Measurements from ENCODE around the gene MYLK2. TPM values are rescaled to one million over a fixed set of nuclear protein-coding genes. Genes with fewer than 3 reads are reported as not detected.
"Not testable (repeated sequence)": the region's sequence is repeated elsewhere in the genome, so short reads cannot be mapped to it uniquely, and the experiment has no call there.

Gene MYLK2
- total RNA-seq, 2 donors from 2014 or later, result 0.49 to 0.53 TPM

- DNase-seq, result no peak
- H3K9me3 Mint-ChIP-seq, result no peaks in the 10 kb centered on the region
- peaks cover 3 to 23% of the 10 kb centered on the region in 2 donors for H3K36me3 Mint-ChIP-seq (ENCODE audit: insufficient read depth in 2 of 2)
- H3K4me3 Mint-ChIP-seq, result no peak overlapping the region
- H3K27ac Mint-ChIP-seq, result no peak overlapping the region
- no peak for ATAC-seq (replicated peaks in 1 of 2)
- no peaks in the 10 kb centered on the region for H3K27me3 Mint-ChIP-seq (ENCODE audit: low read depth)
- H3K4me1 Mint-ChIP-seq (ENCODE audit: low read depth), result peaks cover 4% of the 10 kb centered on the region
These were observed 12.4 kb upstream of the MYLK2 start for GRCh38 chr20:31806564-31807355.

- DNase-seq (no peak), ATAC-seq (replicated peaks in 1 of 2) (no peak)
- H3K27me3 Mint-ChIP-seq (ENCODE audit: low read depth), result no peaks in the 10 kb centered on the region
- H3K4me3 Mint-ChIP-seq, result no peak overlapping the region
- no peaks in the 10 kb centered on the region for H3K4me1 Mint-ChIP-seq (ENCODE audit: low read depth)
- H3K36me3 Mint-ChIP-seq (ENCODE audit: insufficient read depth in 2 of 2), result peaks cover under 1 to 8% of the 10 kb centered on the region in 2 donors
- H3K9me3 Mint-ChIP-seq, result no peaks in the 10 kb centered on the region
- no peak overlapping the region for H3K27ac Mint-ChIP-seq
These were observed 10.7 kb upstream of the MYLK2 start for GRCh38 chr20:31808481-31808880.

- Mint-ChIP-seq H3K9me3 (no peaks in the 10 kb centered on the region), H3K4me1 (ENCODE audit: low read depth) (no peaks in the 10 kb centered on the region), H3K27me3 (ENCODE audit: low read depth) (no peaks in the 10 kb centered on the region), H3K36me3 (ENCODE audit: insufficient read depth in 2 of 2) (peaks cover 0 to 2% of the 10 kb centered on the region in 2 donors), H3K27ac (no peak overlapping the region), H3K4me3 (no peak overlapping the region)
- DNase-seq, result no peak
- no peak for ATAC-seq (replicated peaks in 1 of 2)
These were observed 9.5 kb upstream of the MYLK2 start for GRCh38 chr20:31809661-31810060.

- H3K27me3 Mint-ChIP-seq (ENCODE audit: low read depth), result no peaks in the 10 kb centered on the region
These were observed 8.0 kb upstream of the MYLK2 start for GRCh38 chr20:31811198-31811597.

GRCh38 chr20:31811796-31812728 lies 7.1 kb upstream of the MYLK2 start:
- Mint-ChIP-seq H3K27me3 (ENCODE audit: low read depth) (no peaks in the 10 kb centered on the region), H3K36me3 (ENCODE audit: insufficient read depth in 2 of 2) (no peaks in the 10 kb centered on the region), H3K4me3 (no peak overlapping the region)

More at GRCh38 chr20:31811198-31811597, 8.0 kb upstream of the MYLK2 start:
- no peak for ATAC-seq (replicated peaks in 1 of 2)
- Mint-ChIP-seq H3K9me3 (no peaks in the 10 kb centered on the region), H3K4me3 (no peak overlapping the region), H3K4me1 (ENCODE audit: low read depth) (no peaks in the 10 kb centered on the region), H3K36me3 (ENCODE audit: insufficient read depth in 2 of 2) (no peaks in the 10 kb centered on the region), H3K27ac (no peak overlapping the region)
- DNase-seq, result no peak

GRCh38 chr20:31813611-31814010 lies 5.5 kb upstream of the MYLK2 start:
- H3K36me3 Mint-ChIP-seq (ENCODE audit: insufficient read depth in 2 of 2), result no peaks in the 10 kb centered on the region
- ATAC-seq (replicated peaks in 1 of 2), result no peak
- no peaks in the 10 kb centered on the region for H3K4me1 Mint-ChIP-seq (ENCODE audit: low read depth)
- H3K27ac Mint-ChIP-seq, result no peak overlapping the region
- no peak overlapping the region for H3K4me3 Mint-ChIP-seq
- no peak for DNase-seq
- no peaks in the 10 kb centered on the region for H3K27me3 Mint-ChIP-seq (ENCODE audit: low read depth)
- no peaks in the 10 kb centered on the region for H3K9me3 Mint-ChIP-seq

More at GRCh38 chr20:31811796-31812728, 7.1 kb upstream of the MYLK2 start:
- ATAC-seq (replicated peaks in 1 of 2), result no peak
- DNase-seq, result no peak
- H3K27ac Mint-ChIP-seq, result no peak overlapping the region
- H3K4me1 Mint-ChIP-seq (ENCODE audit: low read depth), result no peaks in the 10 kb centered on the region
- H3K9me3 Mint-ChIP-seq, result no peaks in the 10 kb centered on the region

GRCh38 chr20:31814142-31814541 lies 5.0 kb upstream of the MYLK2 start:
- ATAC-seq (replicated peaks in 1 of 2); H3K36me3 Mint-ChIP-seq (ENCODE audit: insufficient read depth in 2 of 2); H3K9me3 Mint-ChIP-seq; H3K27ac Mint-ChIP-seq; DNase-seq; H3K4me3 Mint-ChIP-seq; H3K27me3 Mint-ChIP-seq (ENCODE audit: low read depth); H3K4me1 Mint-ChIP-seq (ENCODE audit: low read depth): not testable (repeated sequence)

- ATAC-seq (replicated peaks in 1 of 2), result no peak
- no peak overlapping the region for H3K4me3 Mint-ChIP-seq
- no peaks in the 10 kb centered on the region for H3K4me1 Mint-ChIP-seq (ENCODE audit: low read depth)
- H3K36me3 Mint-ChIP-seq (ENCODE audit: insufficient read depth in 2 of 2), result no peaks in the 10 kb centered on the region
- no peaks in the 10 kb centered on the region for H3K9me3 Mint-ChIP-seq
- H3K27ac Mint-ChIP-seq, result no peak overlapping the region
- H3K27me3 Mint-ChIP-seq (ENCODE audit: low read depth), result no peaks in the 10 kb centered on the region
- no peak for DNase-seq
These were observed 3.6 kb upstream of the MYLK2 start for GRCh38 chr20:31815408-31816188.

GRCh38 chr20:31816221-31816620 lies 2.9 kb upstream of the MYLK2 start:
- no peaks in the 10 kb centered on the region for H3K4me1 Mint-ChIP-seq (ENCODE audit: low read depth)
- DNase-seq (no peak), ATAC-seq (replicated peaks in 1 of 2) (no peak)
- H3K4me3 Mint-ChIP-seq, result no peak overlapping the region
- no peaks in the 10 kb centered on the region for H3K9me3 Mint-ChIP-seq
- no peaks in the 10 kb centered on the region for H3K27me3 Mint-ChIP-seq (ENCODE audit: low read depth)
- H3K36me3 Mint-ChIP-seq (ENCODE audit: insufficient read depth in 2 of 2), result no peaks in the 10 kb centered on the region
- no peak overlapping the region for H3K27ac Mint-ChIP-seq

- no peak for ATAC-seq (replicated peaks in 1 of 2)
- no peak for DNase-seq
- Mint-ChIP-seq H3K27ac (no peak overlapping the region), H3K9me3 (no peaks in the 10 kb centered on the region), H3K4me3 (no peak overlapping the region), H3K27me3 (ENCODE audit: low read depth) (no peaks in the 10 kb centered on the region), H3K4me1 (ENCODE audit: low read depth) (no peaks in the 10 kb centered on the region), H3K36me3 (ENCODE audit: insufficient read depth in 2 of 2) (no peaks in the 10 kb centered on the region)
These were observed 1.7 kb upstream of the MYLK2 start for GRCh38 chr20:31817461-31817860.

GRCh38 chr20:31818376-31818908 lies 714 bp upstream of the MYLK2 start:
- DNase-seq (no peak), ATAC-seq (replicated peaks in 1 of 2) (no peak)
- no peaks in the 10 kb centered on the region for H3K4me1 Mint-ChIP-seq (ENCODE audit: low read depth)
- no peaks in the 10 kb centered on the region for H3K27me3 Mint-ChIP-seq (ENCODE audit: low read depth)
- no peak overlapping the region for H3K4me3 Mint-ChIP-seq
- H3K27ac Mint-ChIP-seq, result no peak overlapping the region
- no peaks in the 10 kb centered on the region for H3K36me3 Mint-ChIP-seq (ENCODE audit: insufficient read depth in 2 of 2)
- H3K9me3 Mint-ChIP-seq, result no peaks in the 10 kb centered on the region

- H3K9me3 Mint-ChIP-seq, result no peaks in the 10 kb centered on the region
- H3K36me3 Mint-ChIP-seq (ENCODE audit: insufficient read depth in 2 of 2), result no peaks in the 10 kb centered on the region
- no peaks in the 10 kb centered on the region for H3K27me3 Mint-ChIP-seq (ENCODE audit: low read depth)
- H3K4me1 Mint-ChIP-seq (ENCODE audit: low read depth), result no peaks in the 10 kb centered on the region
- no peak for ATAC-seq (replicated peaks in 1 of 2)
- no peak overlapping the region for H3K4me3 Mint-ChIP-seq
- H3K27ac Mint-ChIP-seq, result no peak overlapping the region
- no peak for DNase-seq
These were observed 1.1 kb downstream of the MYLK2 start for GRCh38 chr20:31820228-31820627.

All from activated T-cell treated with anti-CD3 and anti-CD28 coated beads, Interleukin-2, amount 50 U/mL, for 72 hours (primary cell).